IPS-11a (cell line): ENCODE results near the gene NXPE3.
A peak's percentile ranks its signal among the peaks of the same experiment; 100 is the strongest.

Source experiments
- H3K4me3 ChIP-seq: one replicate; pipeline ENCODE4 v1.5.1; 2013; ENCODE audit warnings: low read depth, low read length, control low read depth

The NXPE3 gene

GRCh38 chr3:101828691-101829436, 49.9 kb downstream of the NXPE3 start:
- no peak overlapping the region for H3K4me3 ChIP-seq

- H3K4me3 ChIP-seq, result no peak overlapping the region
Observed at GRCh38 chr3:101829437-101829830, 50.4 kb downstream of the NXPE3 start.

- no peak overlapping the region for H3K4me3 ChIP-seq
Observed at GRCh38 chr3:101829874-101830273, 50.9 kb downstream of the NXPE3 start.

GRCh38 chr3:101833446-101833974, 54.5 kb downstream of the NXPE3 start:
- H3K4me3 ChIP-seq, result no peak overlapping the region

GRCh38 chr3:101835676-101836075, 56.7 kb downstream of the NXPE3 start:
- H3K4me3 ChIP-seq, result no peak overlapping the region

- no peak overlapping the region for H3K4me3 ChIP-seq
Observed at GRCh38 chr3:101836160-101836559, 57.1 kb downstream of the NXPE3 start.

- no peak overlapping the region for H3K4me3 ChIP-seq
Observed at GRCh38 chr3:101836652-101837598, 57.9 kb downstream of the NXPE3 start.

- H3K4me3 ChIP-seq, result no peak overlapping the region
Observed at GRCh38 chr3:101838691-101839090, 59.7 kb downstream of the NXPE3 start.

GRCh38 chr3:101840066-101840465, 61.1 kb downstream of the NXPE3 start:
- no peak overlapping the region for H3K4me3 ChIP-seq

GRCh38 chr3:101842245-101842934, 63.4 kb downstream of the NXPE3 start:
- H3K4me3 ChIP-seq, result no peak overlapping the region

GRCh38 chr3:101842935-101843330, 63.9 kb downstream of the NXPE3 start:
- no peak overlapping the region for H3K4me3 ChIP-seq

GRCh38 chr3:101845425-101845824, 66.4 kb downstream of the NXPE3 start:
- no peak overlapping the region for H3K4me3 ChIP-seq

GRCh38 chr3:101846709-101847108, 67.7 kb downstream of the NXPE3 start:
- no peak overlapping the region for H3K4me3 ChIP-seq

- no peak overlapping the region for H3K4me3 ChIP-seq
Observed at GRCh38 chr3:101847328-101847727, 68.3 kb downstream of the NXPE3 start.

- H3K4me3 ChIP-seq, result no peak overlapping the region
Observed at GRCh38 chr3:101848326-101848725, 69.3 kb downstream of the NXPE3 start.

GRCh38 chr3:101848754-101849713, 70.0 kb downstream of the NXPE3 start, which contains the start of gene NFKBIZ:
Gene NFKBIZ, plus strand, starts transcription at chr3:101849514. Its CDS starts 115 bp downstream, at chr3:101849629.
- H3K4me3 ChIP-seq, result peak within 1 kb of the TSS; percentile 75

- H3K4me3 ChIP-seq, result peak overlapping the region; percentile 75
Observed at GRCh38 chr3:101849714-101850245, 70.8 kb downstream of the NXPE3 start.

- H3K4me3 ChIP-seq, result peak overlapping the region; percentile 75
Observed at GRCh38 chr3:101850246-101851051, 71.4 kb downstream of the NXPE3 start.
